Measurements from ENCODE around the gene MATCAP1. TPM values are rescaled to one million over a fixed set of nuclear protein-coding genes. Genes with fewer than 3 reads are reported as not detected.

The MATCAP1 gene
- total and polyA plus RNA-seq, 2 of the 13 experiments (the other 11 are each of a cell fraction or from before 2014, with no cell fraction given), result 11.2 to 24.5 TPM

GRCh38 chr16:67149276-67150046, 34.3 kb downstream of the MATCAP1 start (continued):
- TF ChIP-seq PATZ1 (CRISPR knock-in tag; IDR thresholded peaks at IDR 0.05) (no peak), TAF1 (CRISPR knock-in tag; IDR thresholded peaks at IDR 0.05) (no peak), YEATS2 (CRISPR knock-in tag; IDR thresholded peaks at IDR 0.05; ENCODE audit: borderline replicate concordance) (no peak), ZBTB26 (CRISPR knock-in tag; IDR thresholded peaks at IDR 0.05; ENCODE audit: borderline replicate concordance) (no peak), ISX (CRISPR knock-in tag; conservative IDR thresholded peaks at IDR 0.05) (no peak), ZBTB2 (CRISPR knock-in tag; IDR thresholded peaks at IDR 0.05; ENCODE audit: low read depth) (no peak), NFYC (CRISPR knock-in tag; IDR thresholded peaks at IDR 0.05) (no peak), HOXA7 (CRISPR knock-in tag; IDR thresholded peaks at IDR 0.05) (no peak), CHD4 (IDR thresholded peaks at IDR 0.05; ENCODE audit: borderline replicate concordance, low read length) (no peak), JUND (CRISPR knock-in tag; IDR thresholded peaks at IDR 0.05) (no peak), ZNF276 (CRISPR knock-in tag; IDR thresholded peaks at IDR 0.05; ENCODE audit: low read depth) (no peak), CREBL2 (CRISPR knock-in tag; IDR thresholded peaks at IDR 0.05; ENCODE audit: borderline replicate concordance) (no peak), KAT7 (CRISPR knock-in tag; IDR thresholded peaks at IDR 0.05; ENCODE audit: borderline replicate concordance) (no peak), ZFP62 (CRISPR knock-in tag; IDR thresholded peaks at IDR 0.05) (no peak), ZNF644 (CRISPR knock-in tag; IDR thresholded peaks at IDR 0.05; ENCODE audit: low read depth) (no peak), ISL2 (CRISPR knock-in tag; IDR thresholded peaks at IDR 0.05) (no peak), ZNF496 (CRISPR knock-in tag; IDR thresholded peaks at IDR 0.05; ENCODE audit: insufficient replicate concordance) (no peak), YEATS4 (CRISPR knock-in tag; IDR thresholded peaks at IDR 0.05; ENCODE audit: borderline replicate concordance) (no peak), ZNF615 (CRISPR knock-in tag; IDR thresholded peaks at IDR 0.05; ENCODE audit: borderline replicate concordance) (no peak), BCL6 (CRISPR knock-in tag; IDR thresholded peaks at IDR 0.05) (no peak), SP140L (CRISPR knock-in tag; IDR thresholded peaks at IDR 0.05; ENCODE audit: borderline replicate concordance) (no peak), TCF12 (IDR thresholded peaks at IDR 0.05) (no peak), TCF12 (CRISPR knock-in tag; IDR thresholded peaks at IDR 0.05) (no peak), KDM2A (CRISPR knock-in tag; IDR thresholded peaks at IDR 0.05; ENCODE audit: borderline replicate concordance, low read depth) (peak; percentile 61), ZNF598 (CRISPR knock-in tag; IDR thresholded peaks at IDR 0.05; ENCODE audit: borderline replicate concordance) (no peak)

Measured in HepG2 (cell line).